ENCODE results near the gene RPL13A. TPM values are rescaled to one million over a fixed set of nuclear protein-coding genes. Genes with fewer than 3 reads are reported as not detected.

RPL13A gene
- total and polyA plus RNA-seq, 2 of the 13 experiments (the other 11 are each of a cell fraction or from before 2014, with no cell fraction given) = 2,601 to 3,407 TPM

DNA sequence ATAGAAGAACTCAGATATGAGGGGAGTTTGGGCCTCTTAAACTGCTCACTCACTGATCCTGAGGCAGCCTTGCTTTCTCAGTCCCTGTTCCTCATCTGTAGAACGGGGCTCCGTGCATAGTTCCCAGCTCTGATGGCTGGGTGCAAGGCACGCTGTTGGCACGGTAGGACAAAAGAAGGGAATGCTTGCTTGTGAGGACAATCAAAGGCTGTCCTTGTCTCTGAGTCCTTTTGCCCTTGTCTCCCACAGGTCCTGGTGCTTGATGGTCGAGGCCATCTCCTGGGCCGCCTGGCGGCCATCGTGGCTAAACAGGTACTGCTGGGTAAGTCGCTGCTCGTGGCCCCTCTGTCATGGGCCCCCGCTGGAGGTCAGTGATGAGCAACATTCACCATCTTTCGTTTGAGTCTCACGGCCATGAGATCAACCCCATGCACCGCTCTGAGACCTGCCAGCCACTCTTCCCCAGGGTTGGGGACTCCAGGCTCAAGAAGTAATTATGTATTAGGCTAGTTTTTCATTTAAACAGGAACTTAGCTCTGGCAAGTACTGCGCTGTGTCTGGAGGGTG, 2.3 kb downstream of the RPL13A start (continued):
- TF ChIP-seq, protein P1, sequence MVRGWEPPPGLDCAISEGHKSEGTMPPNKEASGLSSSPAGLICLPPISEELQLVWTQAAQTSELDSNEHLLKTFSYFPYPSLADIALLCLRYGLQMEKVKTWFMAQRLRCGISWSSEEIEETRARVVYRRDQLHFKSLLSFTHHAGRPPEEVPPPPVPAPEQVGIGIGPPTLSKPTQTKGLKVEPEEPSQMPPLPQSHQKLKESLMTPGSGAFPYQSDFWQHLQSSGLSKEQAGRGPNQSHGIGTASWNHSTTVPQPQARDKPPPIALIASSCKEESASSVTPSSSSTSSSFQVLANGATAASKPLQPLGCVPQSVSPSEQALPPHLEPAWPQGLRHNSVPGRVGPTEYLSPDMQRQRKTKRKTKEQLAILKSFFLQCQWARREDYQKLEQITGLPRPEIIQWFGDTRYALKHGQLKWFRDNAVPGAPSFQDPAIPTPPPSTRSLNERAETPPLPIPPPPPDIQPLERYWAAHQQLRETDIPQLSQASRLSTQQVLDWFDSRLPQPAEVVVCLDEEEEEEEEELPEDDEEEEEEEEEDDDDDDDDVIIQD (CRISPR knock-in tag; IDR thresholded peaks at IDR 0.05; ENCODE audit: low read depth) = no peak
- no peak for TF ChIP-seq GABPA (IDR thresholded peaks at IDR 0.05; ENCODE audit: low read depth, low read length)
- no peak for TF ChIP-seq GABPA (CRISPR knock-in tag; IDR thresholded peaks at IDR 0.05; ENCODE audit: low read depth)
- peak; percentile 34; the same call in 1 of the 2 replicates for TF ChIP-seq ZNF768 (CRISPR knock-in tag; IDR thresholded peaks at IDR 0.05)
- TF ChIP-seq MXD4 (CRISPR knock-in tag; IDR thresholded peaks at IDR 0.05) = no peak
- TF ChIP-seq YY1 (IDR thresholded peaks at IDR 0.05; ENCODE audit: insufficient read depth, insufficient replicate concordance, low read depth, low read length) = peak; percentile 85
- 0 out of 2 replicates have a peak, but pooled peaks have one; percentile 18 for TF ChIP-seq STAG1 (CRISPR knock-in tag; IDR thresholded peaks at IDR 0.05)
- peak; percentile 84 for TF ChIP-seq PAF1 (CRISPR knock-in tag; IDR thresholded peaks at IDR 0.05)
- TF ChIP-seq PAX8 (CRISPR knock-in tag; IDR thresholded peaks at IDR 0.05; ENCODE audit: borderline replicate concordance) = no peak
- TF ChIP-seq, protein P2, sequence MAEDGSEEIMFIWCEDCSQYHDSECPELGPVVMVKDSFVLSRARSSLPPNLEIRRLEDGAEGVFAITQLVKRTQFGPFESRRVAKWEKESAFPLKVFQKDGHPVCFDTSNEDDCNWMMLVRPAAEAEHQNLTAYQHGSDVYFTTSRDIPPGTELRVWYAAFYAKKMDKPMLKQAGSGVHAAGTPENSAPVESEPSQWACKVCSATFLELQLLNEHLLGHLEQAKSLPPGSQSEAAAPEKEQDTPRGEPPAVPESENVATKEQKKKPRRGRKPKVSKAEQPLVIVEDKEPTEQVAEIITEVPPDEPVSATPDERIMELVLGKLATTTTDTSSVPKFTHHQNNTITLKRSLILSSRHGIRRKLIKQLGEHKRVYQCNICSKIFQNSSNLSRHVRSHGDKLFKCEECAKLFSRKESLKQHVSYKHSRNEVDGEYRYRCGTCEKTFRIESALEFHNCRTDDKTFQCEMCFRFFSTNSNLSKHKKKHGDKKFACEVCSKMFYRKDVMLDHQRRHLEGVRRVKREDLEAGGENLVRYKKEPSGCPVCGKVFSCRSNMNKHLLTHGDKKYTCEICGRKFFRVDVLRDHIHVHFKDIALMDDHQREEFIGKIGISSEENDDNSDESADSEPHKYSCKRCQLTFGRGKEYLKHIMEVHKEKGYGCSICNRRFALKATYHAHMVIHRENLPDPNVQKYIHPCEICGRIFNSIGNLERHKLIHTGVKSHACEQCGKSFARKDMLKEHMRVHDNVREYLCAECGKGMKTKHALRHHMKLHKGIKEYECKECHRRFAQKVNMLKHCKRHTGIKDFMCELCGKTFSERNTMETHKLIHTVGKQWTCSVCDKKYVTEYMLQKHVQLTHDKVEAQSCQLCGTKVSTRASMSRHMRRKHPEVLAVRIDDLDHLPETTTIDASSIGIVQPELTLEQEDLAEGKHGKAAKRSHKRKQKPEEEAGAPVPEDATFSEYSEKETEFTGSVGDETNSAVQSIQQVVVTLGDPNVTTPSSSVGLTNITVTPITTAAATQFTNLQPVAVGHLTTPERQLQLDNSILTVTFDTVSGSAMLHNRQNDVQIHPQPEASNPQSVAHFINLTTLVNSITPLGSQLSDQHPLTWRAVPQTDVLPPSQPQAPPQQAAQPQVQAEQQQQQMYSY (CRISPR knock-in tag; IDR thresholded peaks at IDR 0.05) = no peak
- TF ChIP-seq, protein P3, sequence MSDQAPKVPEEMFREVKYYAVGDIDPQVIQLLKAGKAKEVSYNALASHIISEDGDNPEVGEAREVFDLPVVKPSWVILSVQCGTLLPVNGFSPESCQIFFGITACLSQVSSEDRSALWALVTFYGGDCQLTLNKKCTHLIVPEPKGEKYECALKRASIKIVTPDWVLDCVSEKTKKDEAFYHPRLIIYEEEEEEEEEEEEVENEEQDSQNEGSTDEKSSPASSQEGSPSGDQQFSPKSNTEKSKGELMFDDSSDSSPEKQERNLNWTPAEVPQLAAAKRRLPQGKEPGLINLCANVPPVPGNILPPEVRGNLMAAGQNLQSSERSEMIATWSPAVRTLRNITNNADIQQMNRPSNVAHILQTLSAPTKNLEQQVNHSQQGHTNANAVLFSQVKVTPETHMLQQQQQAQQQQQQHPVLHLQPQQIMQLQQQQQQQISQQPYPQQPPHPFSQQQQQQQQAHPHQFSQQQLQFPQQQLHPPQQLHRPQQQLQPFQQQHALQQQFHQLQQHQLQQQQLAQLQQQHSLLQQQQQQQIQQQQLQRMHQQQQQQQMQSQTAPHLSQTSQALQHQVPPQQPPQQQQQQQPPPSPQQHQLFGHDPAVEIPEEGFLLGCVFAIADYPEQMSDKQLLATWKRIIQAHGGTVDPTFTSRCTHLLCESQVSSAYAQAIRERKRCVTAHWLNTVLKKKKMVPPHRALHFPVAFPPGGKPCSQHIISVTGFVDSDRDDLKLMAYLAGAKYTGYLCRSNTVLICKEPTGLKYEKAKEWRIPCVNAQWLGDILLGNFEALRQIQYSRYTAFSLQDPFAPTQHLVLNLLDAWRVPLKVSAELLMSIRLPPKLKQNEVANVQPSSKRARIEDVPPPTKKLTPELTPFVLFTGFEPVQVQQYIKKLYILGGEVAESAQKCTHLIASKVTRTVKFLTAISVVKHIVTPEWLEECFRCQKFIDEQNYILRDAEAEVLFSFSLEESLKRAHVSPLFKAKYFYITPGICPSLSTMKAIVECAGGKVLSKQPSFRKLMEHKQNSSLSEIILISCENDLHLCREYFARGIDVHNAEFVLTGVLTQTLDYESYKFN (CRISPR knock-in tag; conservative IDR thresholded peaks at IDR 0.05) = peak; percentile 23; the same call in 1 of the 2 replicates
- TF ChIP-seq, protein P4, sequence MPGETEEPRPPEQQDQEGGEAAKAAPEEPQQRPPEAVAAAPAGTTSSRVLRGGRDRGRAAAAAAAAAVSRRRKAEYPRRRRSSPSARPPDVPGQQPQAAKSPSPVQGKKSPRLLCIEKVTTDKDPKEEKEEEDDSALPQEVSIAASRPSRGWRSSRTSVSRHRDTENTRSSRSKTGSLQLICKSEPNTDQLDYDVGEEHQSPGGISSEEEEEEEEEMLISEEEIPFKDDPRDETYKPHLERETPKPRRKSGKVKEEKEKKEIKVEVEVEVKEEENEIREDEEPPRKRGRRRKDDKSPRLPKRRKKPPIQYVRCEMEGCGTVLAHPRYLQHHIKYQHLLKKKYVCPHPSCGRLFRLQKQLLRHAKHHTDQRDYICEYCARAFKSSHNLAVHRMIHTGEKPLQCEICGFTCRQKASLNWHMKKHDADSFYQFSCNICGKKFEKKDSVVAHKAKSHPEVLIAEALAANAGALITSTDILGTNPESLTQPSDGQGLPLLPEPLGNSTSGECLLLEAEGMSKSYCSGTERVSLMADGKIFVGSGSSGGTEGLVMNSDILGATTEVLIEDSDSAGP (CRISPR knock-in tag; IDR thresholded peaks at IDR 0.05; ENCODE audit: borderline replicate concordance) = peak; percentile 77
- TF ChIP-seq GATAD2A (CRISPR knock-in tag; IDR thresholded peaks at IDR 0.05) = peak; percentile 19; the same call in 1 of the 2 replicates
- TF ChIP-seq MTF1 (CRISPR knock-in tag; IDR thresholded peaks at IDR 0.05) = no peak
- TF ChIP-seq ZNF644 (CRISPR knock-in tag; IDR thresholded peaks at IDR 0.05; ENCODE audit: low read depth) = peak; percentile 22; the same call in 1 of the 2 replicates
- TF ChIP-seq ZNF543 (CRISPR knock-in tag; IDR thresholded peaks at IDR 0.05) = 0 out of 2 replicates have a peak, but pooled peaks have one; percentile 54
- no peak for TF ChIP-seq ZNF501 (CRISPR knock-in tag; IDR thresholded peaks at IDR 0.05)
- TF ChIP-seq CCDC6 (CRISPR knock-in tag; IDR thresholded peaks at IDR 0.05) = no peak; the same call in 1 of the 2 replicates
- no peak for TF ChIP-seq SIN3B (IDR thresholded peaks at IDR 0.05; ENCODE audit: low read length)
- TF ChIP-seq PHF21A (CRISPR knock-in tag; IDR thresholded peaks at IDR 0.05) = no peak
- TF ChIP-seq ELF4 (CRISPR knock-in tag; IDR thresholded peaks at IDR 0.05; ENCODE audit: borderline replicate concordance) = no peak

All from HepG2 (cell line).